ENCODE measurements around the gene PKD2L1. TPM values are rescaled to one million over a fixed set of nuclear protein-coding genes. Genes with fewer than 3 reads are reported as not detected.

The PKD2L1 gene
- total and polyA plus RNA-seq, 12 donors: not detected

GRCh38 chr10:100267239-100268104 is 62.6 kb downstream of the PKD2L1 start, which contains the start of gene CWF19L1:
Gene CWF19L1 (minus strand): TSS chr10:100267638. CDS start chr10:100267593, 45 bp downstream.
- peak; percentile 89 to 98 (median 96) for ATAC-seq
- intact Hi-C loops (cut with DNase I): no loop called here
- peak within 1 kb of the TSS; percentile 70 to 98 (median 82) for H3K4me3 ChIP-seq
- 2 to 4% methylated on average over 48 to 49 of the region's 49 CpGs for WGBS, 2 donors
- H3K36me3 ChIP-seq: peaks cover 0 to 6% (median 0%) of the 10 kb centered on the region in 9 donors
- no peaks in the 10 kb centered on the region for H3K9me3 ChIP-seq
- DNase-seq: peak; percentile 80 to 92
- TF ChIP-seq CTCF (IDR thresholded peaks at IDR 0.05): no peak
- H3K27ac ChIP-seq: peak within 1 kb of the TSS in 9 of 10 donors; percentile 51 to 92 (median 78)
- no peaks in the 10 kb centered on the region for H3K27me3 ChIP-seq
- peaks cover 0 to 27% (median 18%) of the 10 kb centered on the region in 9 donors for H3K4me1 ChIP-seq

- DNase-seq: no peak
- Histone ChIP-seq H3K4me3 (peak overlapping the region in 6 of 10 donors; percentile 72 to 97 (median 84)), H3K27me3 (no peaks in the 10 kb centered on the region), H3K4me1 (peaks cover 0 to 27% (median 18%) of the 10 kb centered on the region in 9 donors), H3K27ac (no peak overlapping the region), H3K9me3 (no peaks in the 10 kb centered on the region), H3K36me3 (peaks cover 0 to 22% (median 0%) of the 10 kb centered on the region in 9 donors)
- TF ChIP-seq CTCF (IDR thresholded peaks at IDR 0.05): no peak
- ATAC-seq: no peak
- 91 to 92% methylated on average over 15 of the region's 15 CpGs for WGBS, 2 donors
- intact Hi-C loops (cut with DNase I): no loop called here
Observed at GRCh38 chr10:100265821-100266485, 64.1 kb downstream of the PKD2L1 start.

GRCh38 chr10:100254191-100254590 is 75.8 kb downstream of the PKD2L1 start:
- Histone ChIP-seq H3K27me3 (no peaks in the 10 kb centered on the region), H3K4me1 (peaks cover 0 to 30% (median 0%) of the 10 kb centered on the region in 9 donors), H3K36me3 (peaks cover 0 to 100% (median 51%) of the 10 kb centered on the region in 9 donors), H3K27ac (peak overlapping the region in 1 of 10 donors; percentile 46), H3K4me3 (no peak overlapping the region), H3K9me3 (no peaks in the 10 kb centered on the region)
- DNase-seq: no peak
- WGBS, 2 donors: 92 to 96% methylated on average over 3 of the region's 3 CpGs
- intact Hi-C loops (cut with DNase I): no loop called here
- ATAC-seq: no peak
- TF ChIP-seq CTCF (IDR thresholded peaks at IDR 0.05): no peak

GRCh38 chr10:100253041-100253440 is 77.0 kb downstream of the PKD2L1 start:
- ATAC-seq (no peak), DNase-seq (no peak)
- Histone ChIP-seq H3K9me3 (no peaks in the 10 kb centered on the region), H3K4me1 (peaks cover 0 to 30% (median 0%) of the 10 kb centered on the region in 9 donors), H3K36me3 (peaks cover 0 to 100% (median 49%) of the 10 kb centered on the region in 9 donors), H3K27me3 (no peaks in the 10 kb centered on the region), H3K4me3 (no peak overlapping the region), H3K27ac (no peak overlapping the region)
- WGBS, 2 donors: 94 to 98% methylated on average over 5 of the region's 5 CpGs
- intact Hi-C loops (cut with DNase I): no loop called here
- no peak for TF ChIP-seq CTCF (IDR thresholded peaks at IDR 0.05)

Data from heart right ventricle (tissue), 16 donors.